ENCODE data around the gene ZNF555. TPM values are rescaled to one million over a fixed set of nuclear protein-coding genes. Genes with fewer than 3 reads are reported as not detected.

Gene ZNF555
- total RNA-seq, 1 donor from 2014 or later = 3.0 TPM

Other genes starting within 250 kb of the ZNF555 start
- gene GNG7, start 138.8 kb upstream of the ZNF555 start, total RNA-seq = 0.87 and 1.2 TPM in 2 replicates
- under 0.01 and 0.22 TPM in 2 replicates for gene DIRAS1, start 120.1 kb upstream of the ZNF555 start, total RNA-seq
- 15.9 and 21.4 TPM in 2 replicates for gene SLC39A3, start 101.5 kb upstream of the ZNF555 start, total RNA-seq
- gene SGTA, start 58.2 kb upstream of the ZNF555 start, total RNA-seq = 26.8 and 28.4 TPM in 2 replicates
- gene THOP1, start 56.0 kb upstream of the ZNF555 start, total RNA-seq = 26.6 and 36.8 TPM in 2 replicates
- gene ZNF554, start 21.6 kb upstream of the ZNF555 start, total RNA-seq = 2.2 and 3.2 TPM in 2 replicates
- not detected in 2 replicates for gene ZNF556, start 25.9 kb downstream of the ZNF555 start, total RNA-seq
- gene ZNF57, start 59.5 kb downstream of the ZNF555 start, total RNA-seq = 2.4 and 3.4 TPM in 2 replicates
- 3.3 and 3.4 TPM in 2 replicates for gene ZNF77, start 103.5 kb downstream of the ZNF555 start, total RNA-seq
- 0.99 and 1.1 TPM in 2 replicates for gene TLE6, start 136.1 kb downstream of the ZNF555 start, total RNA-seq
- gene TLE2, start 187.8 kb downstream of the ZNF555 start, total RNA-seq = 7.2 and 17.5 TPM in 2 replicates
- 103 and 142 TPM in 2 replicates for gene TLE5, start 221.0 kb downstream of the ZNF555 start, total RNA-seq